PC-3 (cell line): ENCODE data around the gene RREB1. TPM values are rescaled to one million over a fixed set of nuclear protein-coding genes. Genes with fewer than 3 reads are reported as not detected.
A peak's percentile ranks its signal among the peaks of the same experiment; 100 is the strongest.

Experiments
- ATAC-seq: fragments of 200-7000 bp; cut with Tn5 transposase; 2 replicates; pipeline ENCODE4 v1.9.1; 2020; ENCODE audit warnings: mild to moderate bottlenecking, moderate library complexity
- BruUV-seq: library from RNA; stranded (reverse); fragments of 400-500 nt; replicated peaks from 2 replicates; lab custom pipeline; 2021; lab: Mats Ljungman, UMichigan
- CTCF ChIA-PET: fragments of 300-600 bp; sonication (Branson Sonifier 250); formaldehyde crosslinking; loops from one replicate; lab custom pipeline; 2022; ENCODE audit warnings: antibody characterized with exemption; lab: Charles Lee
- POLR2A ChIA-PET: fragments of 300-600 bp; sonication (Branson Sonifier 250); formaldehyde crosslinking; loops from one replicate; lab custom pipeline; 2022; ENCODE audit warnings: antibody characterized with exemption; ENCODE audit not compliant: unreplicated experiment; lab: Charles Lee
- DNase-seq: peaks from one replicate; pipeline ENCODE4 v3.0.0-alpha.2; 2015
- H2AFZ ChIP-seq: fragments of 300-600 bp; sonication (generic); 2 replicates; pipeline ENCODE4 v1.6.0; 2016; ENCODE audit warnings: antibody characterized with exemption, low read length
- H3F3A ChIP-seq: fragments of 300-600 bp; sonication (generic); one replicate; pipeline ENCODE4 v1.6.0; 2017; ENCODE audit warnings: antibody characterized with exemption, low read length, control low read depth, mild to moderate bottlenecking; ENCODE audit not compliant: unreplicated experiment
- H3K27ac ChIP-seq: fragments of 300-600 bp; sonication (generic); 2 replicates; pipeline ENCODE4 v1.5.1; 2016; ENCODE audit warnings: mild to moderate bottlenecking, low read length
- H3K27me3 ChIP-seq: fragments of 300-600 bp; sonication (generic); 2 replicates; pipeline ENCODE4 v1.6.1; 2016; ENCODE audit warnings: low read length, mixed read lengths
- H3K36me3 ChIP-seq: fragments of 300-600 bp; sonication (generic); 2 replicates; pipeline ENCODE4 v1.6.1; 2016; ENCODE audit warnings: low read depth, mixed run types, low read length, mixed read lengths
- H3K4me1 ChIP-seq: fragments of 300-600 bp; sonication (generic); 2 replicates; pipeline ENCODE4 v1.5.1; 2016; ENCODE audit warnings: low read length; ENCODE audit not compliant: insufficient read depth
- H3K4me2 ChIP-seq: fragments of 300-600 bp; sonication (generic); 2 replicates; pipeline ENCODE4 v1.6.0; 2016; ENCODE audit warnings: low read length
- H3K4me3 ChIP-seq: fragments of 300-600 bp; sonication (generic); 2 replicates; pipeline ENCODE4 v1.5.1; 2016; ENCODE audit warnings: mild to moderate bottlenecking, low read length, mixed read lengths
- H3K79me2 ChIP-seq: fragments of 300-600 bp; sonication (generic); 2 replicates; pipeline ENCODE4 v1.6.1; 2017; ENCODE audit warnings: low read length, mixed read lengths
- H3K9ac ChIP-seq: fragments of 300-600 bp; sonication (generic); 2 replicates; pipeline ENCODE4 v1.6.0; 2016; ENCODE audit warnings: mild to moderate bottlenecking, low read length
- H3K9me2 ChIP-seq: fragments of 300-600 bp; sonication (generic); replicated peaks from 2 replicates; pipeline ENCODE4 v1.6.1; 2016; ENCODE audit warnings: mixed run types, low read length, mixed read lengths
- H3K9me3 ChIP-seq: fragments of 300-600 bp; sonication (generic); 2 replicates; pipeline ENCODE4 v1.6.1; 2016; ENCODE audit warnings: low read length, mixed read lengths
- H4K20me1 ChIP-seq: fragments of 300-600 bp; sonication (generic); 2 replicates; pipeline ENCODE4 v1.6.1; 2016; ENCODE audit warnings: low read length, mixed read lengths
- CTCF ChIP-seq: fragments of 300-600 bp; sonication (generic); conservative IDR thresholded peaks from 2 replicates; pipeline ENCODE4 v1.5.1; 2017; ENCODE audit warnings: antibody characterized with exemption, low read depth, mild to moderate bottlenecking, low read length
- EZH2 ChIP-seq: fragments of 300-600 bp; sonication (generic); IDR thresholded peaks from one replicate; pipeline ENCODE4 v1.6.1; 2017; ENCODE audit warnings: antibody characterized with exemption, mild to moderate bottlenecking, low read length; ENCODE audit not compliant: unreplicated experiment
- EZH2phosphoT487 ChIP-seq: fragments of 300-600 bp; sonication (generic); IDR thresholded peaks from 2 replicates; pipeline ENCODE4 v1.6.1; 2018; ENCODE audit warnings: mild to moderate bottlenecking, antibody characterized with exemption, low read length, borderline replicate concordance
- intact Hi-C: fragments of 100-400 bp; cut with micrococcal nuclease; formaldehyde crosslinking; loops from 2 replicates; pipeline ENCODE4 v1.9.0; 2023
- total RNA-seq: library from RNA; depleted of rRNA; stranded (reverse); fragments of >200 nt; gene quantifications from 2 replicates; pipeline ENCODE4 v1.2.3, GENCODE V29; 2014

Gene RREB1
- total RNA-seq, 1 experiment from 2014 or later = 26.0 TPM

DNA sequence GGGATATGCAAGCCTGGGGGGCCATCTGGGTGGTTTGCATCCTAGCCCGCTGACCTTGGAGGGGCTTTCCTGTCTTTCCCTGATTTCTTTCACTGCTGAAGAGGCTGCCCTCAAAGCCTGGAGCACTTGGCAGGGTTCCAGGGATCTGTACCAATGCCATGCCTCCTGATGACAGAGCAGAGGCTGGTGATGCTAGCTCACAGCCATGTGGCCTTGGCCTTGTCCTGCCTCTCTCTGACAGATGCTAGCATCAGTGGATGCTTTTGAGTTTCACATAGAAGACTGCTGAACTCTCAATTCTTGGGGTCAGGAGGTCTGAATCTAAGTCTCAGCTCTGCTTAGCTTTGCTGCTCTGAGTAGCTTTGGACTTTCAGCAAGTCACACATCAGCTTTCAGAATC, 21.9 kb upstream of the RREB1 start:
- CTCF ChIA-PET = no interaction called here

DNA sequence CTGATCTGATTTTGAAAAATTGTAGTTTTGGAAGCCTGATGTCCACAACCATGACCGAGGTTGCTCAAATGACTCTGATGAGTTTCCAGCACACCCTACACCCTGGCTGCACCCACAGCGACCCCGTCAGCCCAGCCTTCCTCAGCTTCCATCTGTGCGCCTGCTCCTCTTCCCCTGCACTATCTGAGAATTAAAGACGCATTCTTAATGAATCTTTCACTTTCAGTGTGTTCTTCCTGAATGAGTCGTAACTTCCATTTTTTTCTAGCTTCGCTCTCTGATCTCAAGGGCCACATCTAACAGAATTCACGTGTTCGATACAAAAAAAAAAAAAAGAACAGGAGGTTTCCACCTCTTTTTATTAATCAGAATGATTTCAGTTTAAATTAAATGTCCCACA, 21.3 kb upstream of the RREB1 start:
- Histone ChIP-seq H3K27ac (no peak overlapping the region), H3K9ac (no peak overlapping the region), H3K9me2 (no peaks in the 10 kb centered on the region), H3K4me3 (no peak overlapping the region), H3K4me2 (no peak overlapping the region), H3K27me3 (no peaks in the 10 kb centered on the region), H2AFZ (no peak overlapping the region), H3K4me1 (no peaks in the 10 kb centered on the region), H3F3A (no peaks in the 10 kb centered on the region), H4K20me1 (no peaks in the 10 kb centered on the region), H3K36me3 (no peaks in the 10 kb centered on the region), H3K9me3 (no peaks in the 10 kb centered on the region), H3K79me2 (no peaks in the 10 kb centered on the region)
- POLR2A ChIA-PET = interaction anchor here (0.6 kb wide), 1 partner anchor 65 kb away, joined by 9 read pairs; no protein-coding TSS in a partner anchor
- CTCF ChIA-PET = no interaction called here
- no peak for TF ChIP-seq CTCF
- TF ChIP-seq EZH2 = no peak
- TF ChIP-seq EZH2phosphoT487 = no peak
- BruUV-seq = no TSS peak
- DNase-seq = no peak
- no peak for ATAC-seq
- intact Hi-C loops = no loop called here

More for the DNA sequence above, 21.9 kb upstream of the RREB1 start:
- H3K9ac ChIP-seq = no peak overlapping the region
- peak; percentile 16 for DNase-seq
- H3K4me1 ChIP-seq = no peaks in the 10 kb centered on the region
- H3K36me3 ChIP-seq = no peaks in the 10 kb centered on the region
- no peaks in the 10 kb centered on the region for H3K9me2 ChIP-seq
- no peaks in the 10 kb centered on the region for H4K20me1 ChIP-seq
- BruUV-seq = no TSS peak
- no peak overlapping the region for H3K27ac ChIP-seq
- POLR2A ChIA-PET = no interaction called here
- intact Hi-C loops = no loop called here
- no peaks in the 10 kb centered on the region for H3F3A ChIP-seq
- no peak for ATAC-seq
- TF ChIP-seq CTCF (no peak), EZH2 (no peak), EZH2phosphoT487 (no peak)
- no peaks in the 10 kb centered on the region for H3K79me2 ChIP-seq
- H2AFZ ChIP-seq = no peak overlapping the region
- no peak overlapping the region for H3K4me2 ChIP-seq
- H3K9me3 ChIP-seq = no peaks in the 10 kb centered on the region
- H3K27me3 ChIP-seq = no peaks in the 10 kb centered on the region
- no peak overlapping the region for H3K4me3 ChIP-seq

- no TSS peak for BruUV-seq
- POLR2A ChIA-PET = interaction anchor here (0.6 kb wide), 1 partner anchor 65 kb away, joined by 9 read pairs; no protein-coding TSS in a partner anchor
- no peak for TF ChIP-seq EZH2
- no peak for TF ChIP-seq CTCF
- no peak for TF ChIP-seq EZH2phosphoT487
Measured at GRCh38 chr6:7087066-7087465, 20.7 kb upstream of the RREB1 start.

More at GRCh38 chr6:7087066-7087465, 20.7 kb upstream of the RREB1 start:
- Histone ChIP-seq H3K9me2 (no peaks in the 10 kb centered on the region), H3K27me3 (no peaks in the 10 kb centered on the region), H3K4me1 (no peaks in the 10 kb centered on the region), H2AFZ (no peak overlapping the region), H3K79me2 (no peaks in the 10 kb centered on the region), H4K20me1 (no peaks in the 10 kb centered on the region), H3K9ac (no peak overlapping the region), H3K4me2 (no peak overlapping the region), H3F3A (no peaks in the 10 kb centered on the region), H3K27ac (no peak overlapping the region), H3K4me3 (no peak overlapping the region), H3K9me3 (no peaks in the 10 kb centered on the region), H3K36me3 (no peaks in the 10 kb centered on the region)
- intact Hi-C loops = no loop called here
- CTCF ChIA-PET = no interaction called here
- ATAC-seq = no peak
- DNase-seq = no peak
